Kidney (tissue), 14 donors: ENCODE data around the gene IRAK2. TPM values are rescaled to one million over a fixed set of nuclear protein-coding genes. Genes with fewer than 3 reads are reported as not detected.

Experiments
- DNase-seq, 5 donors: peaks; one replicate each; pipeline ENCODE4 v3.0.0-alpha.2; 2013 to 2020
- FAIRE-seq: peaks from 2 replicates; lab custom pipeline; 2012; peaks lifted over from hg19 to GRCh38; lab: Jason Lieb, UNC
- H3K27ac ChIP-seq, 2 donors: one replicate each; pipeline ENCODE4 v1.7.0; 2013; ENCODE audit warnings: low read depth in 2 of 2, low read length in 2 of 2, inconsistent platforms in 1 of 2
- H3K27me3 ChIP-seq: one replicate; pipeline ENCODE4 v1.7.1; 2013; ENCODE audit warnings: low read length, inconsistent platforms; ENCODE audit not compliant: control insufficient read depth, insufficient read depth
- H3K36me3 ChIP-seq, 3 donors: one replicate each; pipeline versions ENCODE4 v1.7.0 to v1.7.1; 2013; ENCODE audit warnings: low read length in 3 of 3, control low read depth in 1 of 3, inconsistent platforms in 1 of 3; ENCODE audit not compliant: insufficient read depth in 3 of 3, control insufficient read depth in 2 of 3
- H3K4me1 ChIP-seq, 3 donors: one replicate each; pipeline versions ENCODE4 v1.7.0 to v1.7.1; 2013; ENCODE audit warnings: low read length in 3 of 3, inconsistent platforms in 1 of 3, low read depth in 1 of 3; ENCODE audit not compliant: control insufficient read depth in 2 of 3, insufficient read depth in 2 of 3
- H3K4me3 ChIP-seq, 3 donors: one replicate each; pipeline versions ENCODE4 v1.7.0 to v1.8.1; 2013; ENCODE audit warnings: low read length in 3 of 3, control low read depth in 1 of 3, inconsistent platforms in 1 of 3
- H3K9ac ChIP-seq, 3 donors: one replicate each; pipeline versions ENCODE4 v1.7.0 to v1.7.1; 2013; ENCODE audit warnings: low read length in 3 of 3, control low read depth in 1 of 3, inconsistent platforms in 1 of 3
- H3K9me3 ChIP-seq, 3 donors: one replicate each; pipeline versions ENCODE4 v1.7.0 to v1.7.1; 2013; ENCODE audit warnings: low read length in 3 of 3, control low read depth in 1 of 3, inconsistent platforms in 1 of 3; ENCODE audit not compliant: control insufficient read depth in 2 of 3, insufficient read depth in 1 of 3
- CTCF ChIP-seq: IDR thresholded peaks from 3 replicates; pipeline ENCODE4 v1.5.1; 2012; ENCODE audit warnings: mild to moderate bottlenecking, moderate library complexity, borderline replicate concordance; ENCODE audit not compliant: insufficient read depth; ENCODE audit errors: extremely low read depth
- intact Hi-C: fragments of 100-400 bp; cut with DNase I; formaldehyde crosslinking; loops from one replicate; pipeline ENCODE4 v1.11.1; 2022
- polyA plus RNA-seq: library from polyadenylated mRNA; stranded (reverse); fragments of 350-450 nt; fragmentation: Illumina TruSeq; extraction: RNeasy Lipid Tissue Mini Kit (QIAGEN cat#74804); gene quantifications from one replicate; pipeline ENCODE4 v1.2.3, GENCODE V29; 2014; ENCODE audit warnings: low read depth, low replicate concordance; ENCODE audit not compliant: insufficient read depth
- total RNA-seq: library from RNA; stranded (reverse); fragmentation: NEBNext Ultra II Directional; extraction: Animal tissue kit (Norgen Biotek cat#: 25700); gene quantifications from one replicate; pipeline ENCODE4 v1.2.1, GENCODE V29; 2021
- donor health status: control.
- donor health status: control.
- donor health status: control.
- donor health status: control.
- donor health status: control.
- donor health status: DM: yes; HTN: yes; CAD: no.
- donor health status: Normal renal cell carcinoma (clear cell type).

IRAK2 gene
- total and polyA plus RNA-seq, 2 donors from 2014 or later: 1.2 to 8.9 TPM

- H3K4me3 ChIP-seq: no peak within 1 kb of the TSS
- intact Hi-C loops: no loop called here
- no peak for FAIRE-seq
These were observed 128.0 kb downstream of the IRAK2 start, which contains the start of gene GHRL for GRCh38 chr3:10292505-10293419. GHRL (minus strand) TSS chr3:10292947; CDS start chr3:10290180, 2,767 bp downstream.

More at GRCh38 chr3:10292505-10293419, 128.0 kb downstream of the IRAK2 start, which contains the start of gene GHRL:
- no peaks in the 10 kb centered on the region for H3K27me3 ChIP-seq
- no peaks in the 10 kb centered on the region for H3K9me3 ChIP-seq
- no peak within 1 kb of the TSS for H3K27ac ChIP-seq
- H3K36me3 ChIP-seq: peaks cover 0 to 5% (median 2%) of the 10 kb centered on the region in 3 donors
- no peak for TF ChIP-seq CTCF
- H3K9ac ChIP-seq: no peak within 1 kb of the TSS
- no peak for DNase-seq
- no peaks in the 10 kb centered on the region for H3K4me1 ChIP-seq

Other genes starting within 250 kb of the IRAK2 start
- gene IL17RC, start 247.8 kb upstream of the IRAK2 start, total RNA-seq: 27.5 TPM
- gene IL17RC, start 247.8 kb upstream of the IRAK2 start, polyA plus RNA-seq: 31.5 TPM
- gene CRELD1, start 231.1 kb upstream of the IRAK2 start, total RNA-seq: 43.2 TPM
- 56.7 TPM for gene CRELD1, start 231.1 kb upstream of the IRAK2 start, polyA plus RNA-seq
- gene PRRT3, start 212.5 kb upstream of the IRAK2 start, total RNA-seq: 3.9 TPM
- 3.6 TPM for gene PRRT3, start 212.5 kb upstream of the IRAK2 start, polyA plus RNA-seq
- 63.5 TPM for gene EMC3, start 178.1 kb upstream of the IRAK2 start, total RNA-seq
- gene EMC3, start 178.1 kb upstream of the IRAK2 start, polyA plus RNA-seq: 107 TPM
- gene FANCD2, start 138.5 kb upstream of the IRAK2 start, total RNA-seq: 4.8 TPM
- gene FANCD2, start 138.5 kb upstream of the IRAK2 start, polyA plus RNA-seq: 0.86 TPM
- gene FANCD2OS, start 56.7 kb upstream of the IRAK2 start, total RNA-seq: not detected
- not detected for gene FANCD2OS, start 56.7 kb upstream of the IRAK2 start, polyA plus RNA-seq
- gene BRK1, start 49.2 kb upstream of the IRAK2 start, total RNA-seq: 130 TPM
- 308 TPM for gene BRK1, start 49.2 kb upstream of the IRAK2 start, polyA plus RNA-seq
- 40.0 TPM for gene VHL, start 23.1 kb upstream of the IRAK2 start, total RNA-seq
- gene VHL, start 23.1 kb upstream of the IRAK2 start, polyA plus RNA-seq: 11.7 TPM
- gene TATDN2, start 83.5 kb downstream of the IRAK2 start, total RNA-seq: 31.8 TPM
- 15.5 TPM for gene TATDN2, start 83.5 kb downstream of the IRAK2 start, polyA plus RNA-seq
- 1.2 TPM for gene GHRL, start 128.0 kb downstream of the IRAK2 start, total RNA-seq
- gene GHRL, start 128.0 kb downstream of the IRAK2 start, polyA plus RNA-seq: 0.73 TPM
- 81.2 TPM for gene SEC13, start 156.2 kb downstream of the IRAK2 start, total RNA-seq
- gene SEC13, start 156.2 kb downstream of the IRAK2 start, polyA plus RNA-seq: 136 TPM